GM21423 (cell line): ENCODE results near the gene F3.
"Not testable (repeated sequence)": the region's sequence is repeated elsewhere in the genome, so short reads cannot be mapped to it uniquely, and the experiment has no call there.

Experiments used
- ATAC-seq: cut with Tn5 transposase; IDR thresholded peaks from one replicate; pipeline ENCODE4 v1.9.1; 2021; ENCODE audit warnings: mild to moderate bottlenecking, moderate library complexity; ENCODE audit not compliant: unreplicated experiment

F3 gene

GRCh38 chr1:94541246-94542087 lies at the start of gene F3:
Gene F3, minus strand, starts transcription at chr1:94541759. Its CDS starts 123 bp downstream, at chr1:94541636.
- peak; percentile 79 for ATAC-seq

- no peak for ATAC-seq
Measured at GRCh38 chr1:94590203-94591137, 48.9 kb upstream of the F3 start.

GRCh38 chr1:94589728-94590127 lies 48.2 kb upstream of the F3 start:
- ATAC-seq = no peak

GRCh38 chr1:94582565-94582964 lies 41.0 kb upstream of the F3 start:
- no peak for ATAC-seq

GRCh38 chr1:94580367-94581115 lies 39.0 kb upstream of the F3 start:
- ATAC-seq = no peak

GRCh38 chr1:94579876-94580294 lies 38.3 kb upstream of the F3 start:
- no peak for ATAC-seq

- no peak for ATAC-seq
Measured at GRCh38 chr1:94578856-94579255, 37.3 kb upstream of the F3 start.

GRCh38 chr1:94573917-94574316 lies 32.4 kb upstream of the F3 start:
- ATAC-seq = not testable (repeated sequence)

GRCh38 chr1:94572780-94573179 lies 31.2 kb upstream of the F3 start:
- ATAC-seq = no peak

- ATAC-seq = not testable (repeated sequence)
Measured at GRCh38 chr1:94570965-94571364, 29.4 kb upstream of the F3 start.

GRCh38 chr1:94568806-94569205 lies 27.2 kb upstream of the F3 start:
- not testable (repeated sequence) for ATAC-seq

- not testable (repeated sequence) for ATAC-seq
Measured at GRCh38 chr1:94567975-94568607, 26.5 kb upstream of the F3 start.

GRCh38 chr1:94566436-94566835 lies 24.9 kb upstream of the F3 start:
- not testable (repeated sequence) for ATAC-seq

GRCh38 chr1:94565901-94566300 lies 24.3 kb upstream of the F3 start:
- ATAC-seq = no peak

GRCh38 chr1:94562519-94563260 lies 21.1 kb upstream of the F3 start:
- ATAC-seq = no peak

- no peak for ATAC-seq
Measured at GRCh38 chr1:94560333-94560732, 18.8 kb upstream of the F3 start.

- no peak for ATAC-seq
Measured at GRCh38 chr1:94559921-94560320, 18.4 kb upstream of the F3 start.

- ATAC-seq = no peak
Measured at GRCh38 chr1:94555091-94555490, 13.5 kb upstream of the F3 start.

GRCh38 chr1:94554580-94554979 lies 13.0 kb upstream of the F3 start:
- ATAC-seq = no peak

- ATAC-seq = no peak
Measured at GRCh38 chr1:94553931-94554330, 12.4 kb upstream of the F3 start.
